BE2C (cell line): ENCODE measurements around the gene STEAP4.

Experiments
- DNase-seq: peaks from one replicate; pipeline ENCODE4 v3.0.0-alpha.2; 2020
- H3K27me3 ChIP-seq: fragments of 250-450 bp; sonication (Bioruptor Pico); 2 replicates; pipeline ENCODE4 v1.5.1; 2020; ENCODE audit warnings: mild to moderate bottlenecking
- H3K36me3 ChIP-seq: fragments of 250-450 bp; sonication (Bioruptor Pico); 2 replicates; pipeline ENCODE4 v1.5.1; 2020; ENCODE audit warnings: mild to moderate bottlenecking
- H3K4me1 ChIP-seq: fragments of 250-450 bp; sonication (Bioruptor Pico); 2 replicates; pipeline ENCODE4 v1.5.1; 2020
- H3K4me3 ChIP-seq: 2 replicates; pipeline ENCODE4 v1.5.1; 2011; ENCODE audit warnings: low read depth, low read length
- H3K9me3 ChIP-seq: fragments of 250-450 bp; sonication (Bioruptor Pico); 2 replicates; pipeline ENCODE4 v1.5.1; 2020
- CTCF ChIP-seq: IDR thresholded peaks from 2 replicates; pipeline ENCODE4 v1.5.1; 2012; ENCODE audit warnings: mild to moderate bottlenecking, low read depth, low read length

STEAP4 gene

GRCh38 chr7:88318196-88318595 lies 11.5 kb upstream of the STEAP4 start:
- H3K9me3 ChIP-seq, result no peaks in the 10 kb centered on the region
- TF ChIP-seq CTCF, result no peak
- no peak overlapping the region for H3K4me3 ChIP-seq
- H3K27me3 ChIP-seq, result no peaks in the 10 kb centered on the region
- no peak for DNase-seq
- H3K36me3 ChIP-seq, result no peaks in the 10 kb centered on the region
- H3K4me1 ChIP-seq, result no peaks in the 10 kb centered on the region

GRCh38 chr7:88317422-88317821 lies 10.7 kb upstream of the STEAP4 start:
- Histone ChIP-seq H3K36me3 (no peaks in the 10 kb centered on the region), H3K4me1 (no peaks in the 10 kb centered on the region), H3K4me3 (no peak overlapping the region), H3K27me3 (no peaks in the 10 kb centered on the region), H3K9me3 (no peaks in the 10 kb centered on the region)
- no peak for DNase-seq
- no peak for TF ChIP-seq CTCF

GRCh38 chr7:88316456-88316855 lies 9.8 kb upstream of the STEAP4 start:
- Histone ChIP-seq H3K36me3 (no peaks in the 10 kb centered on the region), H3K4me1 (no peaks in the 10 kb centered on the region)
- no peak for TF ChIP-seq CTCF

GRCh38 chr7:88315522-88315921 lies 8.8 kb upstream of the STEAP4 start:
- TF ChIP-seq CTCF, result no peak
- Histone ChIP-seq H3K4me3 (no peak overlapping the region), H3K27me3 (no peaks in the 10 kb centered on the region), H3K4me1 (no peaks in the 10 kb centered on the region), H3K9me3 (no peaks in the 10 kb centered on the region), H3K36me3 (no peaks in the 10 kb centered on the region)
- no peak for DNase-seq

More at GRCh38 chr7:88316456-88316855, 9.8 kb upstream of the STEAP4 start:
- Histone ChIP-seq H3K9me3 (no peaks in the 10 kb centered on the region), H3K27me3 (no peaks in the 10 kb centered on the region), H3K4me3 (no peak overlapping the region)
- no peak for DNase-seq

GRCh38 chr7:88314061-88314491 lies 7.4 kb upstream of the STEAP4 start:
- no peak for TF ChIP-seq CTCF
- no peak for DNase-seq

GRCh38 chr7:88312061-88312663 lies 5.5 kb upstream of the STEAP4 start:
- no peaks in the 10 kb centered on the region for H3K27me3 ChIP-seq

More at GRCh38 chr7:88314061-88314491, 7.4 kb upstream of the STEAP4 start:
- no peaks in the 10 kb centered on the region for H3K27me3 ChIP-seq
- no peaks in the 10 kb centered on the region for H3K4me1 ChIP-seq
- no peaks in the 10 kb centered on the region for H3K36me3 ChIP-seq
- no peaks in the 10 kb centered on the region for H3K9me3 ChIP-seq
- no peak overlapping the region for H3K4me3 ChIP-seq

More at GRCh38 chr7:88312061-88312663, 5.5 kb upstream of the STEAP4 start:
- no peak for TF ChIP-seq CTCF
- no peak for DNase-seq
- no peaks in the 10 kb centered on the region for H3K9me3 ChIP-seq
- no peaks in the 10 kb centered on the region for H3K36me3 ChIP-seq
- no peak overlapping the region for H3K4me3 ChIP-seq
- no peaks in the 10 kb centered on the region for H3K4me1 ChIP-seq
